HCT116 (cell line): Measurements from ENCODE around the gene ITGA1. TPM values are rescaled to one million over a fixed set of nuclear protein-coding genes. Genes with fewer than 3 reads are reported as not detected.
"Not testable (repeated sequence)": the region's sequence is repeated elsewhere in the genome, so short reads cannot be mapped to it uniquely, and the experiment has no call there.

Experiments used
- ATAC-seq: fragments of 200-7000 bp; cut with Tn5 transposase; 2 replicates; pipeline ENCODE4 v1.9.1; 2020; ENCODE audit warnings: mild to moderate bottlenecking, moderate library complexity
- BruUV-seq: library from RNA; stranded (reverse); fragments of 400-500 nt; replicated peaks from 2 replicates; lab custom pipeline; 2021; lab: Mats Ljungman, UMichigan
- CTCF ChIA-PET: fragments of 300-600 bp; sonication (Branson Sonifier 250); formaldehyde crosslinking; loops from one replicate; lab custom pipeline; 2021; ENCODE audit warnings: antibody characterized with exemption; lab: Charles Lee
- POLR2A ChIA-PET: fragments of 300-600, 350-600 bp; sonication (Branson Sonifier 250); formaldehyde crosslinking; loops from one replicate; lab custom pipeline; 2021; ENCODE audit warnings: antibody characterized with exemption; lab: Charles Lee
- RAD21 ChIA-PET, 2 experiments: fragments of 300-600 bp; sonication (Branson Sonifier 250); formaldehyde crosslinking; loops; one replicate each; lab custom pipeline; 2023; ENCODE audit warnings: low total read pairs in 2 of 2; ENCODE audit not compliant: uncharacterized antibody in 2 of 2, unreplicated experiment in 2 of 2, low non-redundant PET in 1 of 2; lab: Charles Lee
- DNase-seq: peaks from one replicate; pipeline ENCODE4 v3.0.0-alpha.2; 2010; ENCODE audit warnings: low read depth, low spot score
- H2AFZ ChIP-seq: fragments of 200-600 bp; shearing (Covaris generic), sonication (generic); 2 replicates; pipeline ENCODE4 v1.6.1; 2017; ENCODE audit warnings: low read depth, mixed run types, mixed read lengths, antibody characterized with exemption, low read length; ENCODE audit not compliant: poor library complexity, severe bottlenecking
- H3K27ac ChIP-seq: 2 replicates; pipeline ENCODE4 v1.5.1; 2012; ENCODE audit warnings: low read depth, low read length
- H3K27me3 ChIP-seq: fragments of 200-600 bp; sonication (generic); 2 replicates; pipeline ENCODE4 v1.6.1; 2016; ENCODE audit warnings: mixed run types, low read length, mixed read lengths; ENCODE audit not compliant: insufficient read depth
- H3K36me3 ChIP-seq, 2 experiments: fragments of 200-500 bp in 1 of 2; fragments of 200-600 bp in 1 of 2; sonication (Bioruptor generic) in 1 of 2; sonication (generic) in 1 of 2; 2 replicates each; pipeline versions ENCODE4 v1.5.1 to v1.6.1; 2014 to 2016; ENCODE audit warnings: low read length in 2 of 2, inconsistent platforms in 1 of 2, mixed read lengths in 1 of 2, mixed run types in 1 of 2; ENCODE audit not compliant: insufficient read depth in 2 of 2, control insufficient read depth in 1 of 2
- H3K4me1 ChIP-seq, 2 experiments: fragments of 200-600 bp in 1 of 2; sonication (generic) in 1 of 2; 2 replicates each; pipeline versions ENCODE4 v1.5.1 to v1.6.1; 2012 to 2017; ENCODE audit warnings: low read length in 2 of 2, inconsistent platforms in 1 of 2, mild to moderate bottlenecking in 1 of 2, mixed read lengths in 1 of 2, mixed run types in 1 of 2, moderate library complexity in 1 of 2; ENCODE audit not compliant: insufficient read depth in 2 of 2, control insufficient read depth in 1 of 2
- H3K4me2 ChIP-seq: fragments of 200-600 bp; sonication (generic); 2 replicates; pipeline ENCODE4 v1.6.1; 2017; ENCODE audit warnings: mixed run types, low read length, mixed read lengths
- H3K4me3 ChIP-seq, 2 experiments: fragments of 200-600 bp in 1 of 2; sonication (generic) in 1 of 2; replicated peaks in 1 of 2; 2 replicates each; pipeline ENCODE4 v1.5.1; 2011 to 2016; ENCODE audit warnings: low read length in 2 of 2, control low read depth in 1 of 2, low read depth in 1 of 2, mild to moderate bottlenecking in 1 of 2, mixed read lengths in 1 of 2, mixed run types in 1 of 2
- H3K79me2 ChIP-seq: fragments of 200-600 bp; sonication (generic); 2 replicates; pipeline ENCODE4 v1.6.1; 2017; ENCODE audit warnings: mild to moderate bottlenecking, mixed run types, low read length, moderate library complexity, mixed read lengths; ENCODE audit not compliant: insufficient read depth
- H3K9ac ChIP-seq: fragments of 200-600 bp; sonication (generic); 2 replicates; pipeline ENCODE4 v1.6.1; 2016; ENCODE audit warnings: low read length, mixed read lengths
- H3K9me2 ChIP-seq: fragments of 200-600 bp; sonication (generic), shearing (Covaris generic); 2 replicates; pipeline ENCODE4 v1.6.1; 2017; ENCODE audit warnings: mixed run types, mild to moderate bottlenecking, moderate library complexity; ENCODE audit not compliant: insufficient read depth
- H3K9me3 ChIP-seq, 2 experiments: fragments of 200-500 bp in 1 of 2; fragments of 200-600 bp in 1 of 2; sonication (Bioruptor generic) in 1 of 2; sonication (generic) in 1 of 2; 2 replicates each; pipeline ENCODE4 v1.6.1; 2014 to 2017; ENCODE audit warnings: low read length in 2 of 2, mixed read lengths in 2 of 2, inconsistent platforms in 1 of 2, low read depth in 1 of 2, mild to moderate bottlenecking in 1 of 2, mixed run types in 1 of 2, moderate library complexity in 1 of 2; ENCODE audit not compliant: control insufficient read depth in 1 of 2, insufficient read depth in 1 of 2
- H4K20me1 ChIP-seq: fragments of 200-600 bp; sonication (generic), shearing (Covaris generic); 2 replicates; pipeline ENCODE4 v1.6.1; 2017; ENCODE audit warnings: mixed run types, mild to moderate bottlenecking, moderate library complexity; ENCODE audit not compliant: insufficient read depth
- EGR1 ChIP-seq: IDR thresholded peaks from 2 replicates; pipeline ENCODE4 v1.6.1; 2012; ENCODE audit warnings: low read depth
- FOSL1 ChIP-seq: IDR thresholded peaks from 2 replicates; pipeline ENCODE4 v1.6.1; 2012; ENCODE audit warnings: low read depth
- POLR2A ChIP-seq: IDR thresholded peaks from 2 replicates; pipeline ENCODE4 v1.7.0; 2011; ENCODE audit warnings: borderline replicate concordance; ENCODE audit not compliant: insufficient read depth, insufficient read length; ENCODE audit errors: extremely low read depth
- SIN3A ChIP-seq: IDR thresholded peaks from 2 replicates; pipeline ENCODE4 v1.6.1; 2012; ENCODE audit warnings: low read depth
- SP1 ChIP-seq: IDR thresholded peaks from 2 replicates; pipeline ENCODE4 v1.6.1; 2012; ENCODE audit warnings: low read depth
- intact Hi-C: fragments of 100-400 bp; cut with micrococcal nuclease; formaldehyde crosslinking; loops from 2 replicates; pipeline ENCODE4 v1.10.0; 2022
- total RNA-seq: library from RNA; stranded (reverse); gene quantifications from one replicate; pipeline ENCODE4 v1.2.1, GENCODE V29; 2021; ENCODE audit not compliant: unreplicated experiment
- TF ChIP-seq, protein P1 (sequence below): IDR thresholded peaks from 2 replicates; pipeline ENCODE4 v1.6.1; 2012; ENCODE audit warnings: low read depth

Gene ITGA1
- total RNA-seq, 1 experiment from 2014 or later: 1.8 TPM

GRCh38 chr5:52818360-52818759 lies 30.6 kb downstream of the ITGA1 start:
- ATAC-seq: no peak
- no peaks in the 10 kb centered on the region for H3K36me3 ChIP-seq
- intact Hi-C loops: no loop called here
- TF ChIP-seq EGR1: no peak
- TF ChIP-seq FOSL1: no peak
- no peak for TF ChIP-seq SIN3A
- TF ChIP-seq, protein P1, sequence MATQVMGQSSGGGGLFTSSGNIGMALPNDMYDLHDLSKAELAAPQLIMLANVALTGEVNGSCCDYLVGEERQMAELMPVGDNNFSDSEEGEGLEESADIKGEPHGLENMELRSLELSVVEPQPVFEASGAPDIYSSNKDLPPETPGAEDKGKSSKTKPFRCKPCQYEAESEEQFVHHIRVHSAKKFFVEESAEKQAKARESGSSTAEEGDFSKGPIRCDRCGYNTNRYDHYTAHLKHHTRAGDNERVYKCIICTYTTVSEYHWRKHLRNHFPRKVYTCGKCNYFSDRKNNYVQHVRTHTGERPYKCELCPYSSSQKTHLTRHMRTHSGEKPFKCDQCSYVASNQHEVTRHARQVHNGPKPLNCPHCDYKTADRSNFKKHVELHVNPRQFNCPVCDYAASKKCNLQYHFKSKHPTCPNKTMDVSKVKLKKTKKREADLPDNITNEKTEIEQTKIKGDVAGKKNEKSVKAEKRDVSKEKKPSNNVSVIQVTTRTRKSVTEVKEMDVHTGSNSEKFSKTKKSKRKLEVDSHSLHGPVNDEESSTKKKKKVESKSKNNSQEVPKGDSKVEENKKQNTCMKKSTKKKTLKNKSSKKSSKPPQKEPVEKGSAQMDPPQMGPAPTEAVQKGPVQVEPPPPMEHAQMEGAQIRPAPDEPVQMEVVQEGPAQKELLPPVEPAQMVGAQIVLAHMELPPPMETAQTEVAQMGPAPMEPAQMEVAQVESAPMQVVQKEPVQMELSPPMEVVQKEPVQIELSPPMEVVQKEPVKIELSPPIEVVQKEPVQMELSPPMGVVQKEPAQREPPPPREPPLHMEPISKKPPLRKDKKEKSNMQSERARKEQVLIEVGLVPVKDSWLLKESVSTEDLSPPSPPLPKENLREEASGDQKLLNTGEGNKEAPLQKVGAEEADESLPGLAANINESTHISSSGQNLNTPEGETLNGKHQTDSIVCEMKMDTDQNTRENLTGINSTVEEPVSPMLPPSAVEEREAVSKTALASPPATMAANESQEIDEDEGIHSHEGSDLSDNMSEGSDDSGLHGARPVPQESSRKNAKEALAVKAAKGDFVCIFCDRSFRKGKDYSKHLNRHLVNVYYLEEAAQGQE: no peak
- no peak for TF ChIP-seq SP1
- no peak for TF ChIP-seq POLR2A
- H3K4me2 ChIP-seq: no peak overlapping the region
- H3K9me3 ChIP-seq: no peaks in the 10 kb centered on the region
- no peak overlapping the region for H3K9ac ChIP-seq
- ChIA-PET RAD21 (no interaction called here), CTCF (no interaction called here), POLR2A (no interaction called here)
- no peak overlapping the region for H2AFZ ChIP-seq
- no TSS peak for BruUV-seq
- no peaks in the 10 kb centered on the region for H3K27me3 ChIP-seq
- H4K20me1 ChIP-seq: no peaks in the 10 kb centered on the region
- no peaks in the 10 kb centered on the region for H3K9me2 ChIP-seq
- H3K79me2 ChIP-seq: no peaks in the 10 kb centered on the region
- H3K27ac ChIP-seq: no peak overlapping the region
- no peaks in the 10 kb centered on the region for H3K4me1 ChIP-seq
- no peak overlapping the region for H3K4me3 ChIP-seq
- DNase-seq: no peak

- POLR2A ChIA-PET, intact Hi-C loops, H4K20me1 ChIP-seq, CTCF ChIA-PET, H3K9ac ChIP-seq, H3K4me2 ChIP-seq, DNase-seq, H3K4me1 ChIP-seq, BruUV-seq, H3K36me3 ChIP-seq, H3K9me2 ChIP-seq, ATAC-seq, H3K4me3 ChIP-seq, H3K27me3 ChIP-seq, H3K79me2 ChIP-seq, H3K9me3 ChIP-seq, RAD21 ChIA-PET, H2AFZ ChIP-seq, H3K27ac ChIP-seq: not testable (repeated sequence)
Observed at GRCh38 chr5:52818807-52819206, 31.1 kb downstream of the ITGA1 start.
